Activated naive CD8-positive, alpha-beta T cell treated with anti-CD3 and anti-CD28 coated beads, Interleukin-2, amount 10 ng/mL, durations not matched to agents 7 days and 5 days (primary cell): ENCODE data around the gene JMJD1C. TPM values are rescaled to one million over a fixed set of nuclear protein-coding genes. Genes with fewer than 3 reads are reported as not detected.
"Not testable (repeated sequence)": the region's sequence is repeated elsewhere in the genome, so short reads cannot be mapped to it uniquely, and the experiment has no call there.

Source experiments
- ATAC-seq: fragments of 150-1000 bp; cut with Tn5 transposase; one replicate; pipeline ENCODE4 v1.10.0; 2021; ENCODE audit warnings: low read depth, moderate library complexity
- POLR2A ChIA-PET: fragments of 350-600 bp; sonication (Branson Sonifier 250); formaldehyde crosslinking; loops from one replicate; lab custom pipeline; 2021; ENCODE audit warnings: antibody characterized with exemption; lab: Charles Lee
- DNase-seq: peaks from one replicate; pipeline ENCODE4 v3.0.0; 2021
- H3K27ac Mint-ChIP-seq: one replicate; pipeline ENCODE4 v1.8.0; 2022; ENCODE audit warnings: mild to moderate bottlenecking, mixed read lengths
- H3K27me3 Mint-ChIP-seq: one replicate; pipeline ENCODE4 v1.8.0; 2022; ENCODE audit warnings: mild to moderate bottlenecking, moderate library complexity, mixed read lengths
- H3K36me3 Mint-ChIP-seq: one replicate; pipeline ENCODE4 v1.8.0; 2021; ENCODE audit warnings: mild to moderate bottlenecking, mixed read lengths
- H3K4me1 Mint-ChIP-seq: one replicate; pipeline ENCODE4 v1.8.0; 2021; ENCODE audit warnings: mixed read lengths
- H3K4me3 Mint-ChIP-seq: one replicate; pipeline ENCODE4 v1.8.0; 2022; ENCODE audit warnings: mild to moderate bottlenecking, moderate library complexity, mixed read lengths
- H3K9me3 Mint-ChIP-seq: one replicate; pipeline ENCODE4 v1.8.0; 2021; ENCODE audit warnings: mixed read lengths
- total RNA-seq, 2 experiments: library from RNA; stranded (reverse); gene quantifications; one replicate each; pipeline ENCODE4 v1.2.3, GENCODE V29; 2021

The JMJD1C gene
- total RNA-seq, 2 experiments from 2014 or later = 91.9 to 94.4 TPM

DNA sequence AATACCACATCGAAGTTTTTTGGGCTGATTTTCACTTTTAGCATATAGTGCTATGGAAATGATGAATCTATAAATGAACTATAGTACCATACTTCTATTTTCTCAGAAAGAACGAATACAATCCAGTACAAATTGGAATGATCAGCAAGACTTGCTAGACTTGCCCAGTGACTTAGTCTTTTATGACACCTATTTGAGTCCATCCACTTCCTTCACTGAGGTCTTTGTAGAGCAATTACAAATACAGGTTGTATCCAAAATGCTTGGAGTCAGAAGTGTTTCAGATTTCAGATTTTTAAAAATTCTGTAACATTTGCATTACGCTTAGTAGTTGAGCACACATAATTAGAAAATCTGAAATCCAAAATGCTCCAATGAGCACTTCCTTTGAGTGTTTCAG lies 228.4 kb downstream of the JMJD1C start:
- DNase-seq = no peak
- Mint-ChIP-seq H3K4me1 (peaks cover 45% of the 10 kb centered on the region), H3K4me3 (no peak overlapping the region), H3K36me3 (peaks cover 17% of the 10 kb centered on the region), H3K27me3 (no peaks in the 10 kb centered on the region), H3K9me3 (no peaks in the 10 kb centered on the region), H3K27ac (peak overlapping the region; percentile 45)
- ATAC-seq = no peak
- POLR2A ChIA-PET = interaction anchor here (2.0 kb wide), 1 partner anchor 30 kb away, joined by 7 read pairs; no protein-coding TSS in a partner anchor

DNA sequence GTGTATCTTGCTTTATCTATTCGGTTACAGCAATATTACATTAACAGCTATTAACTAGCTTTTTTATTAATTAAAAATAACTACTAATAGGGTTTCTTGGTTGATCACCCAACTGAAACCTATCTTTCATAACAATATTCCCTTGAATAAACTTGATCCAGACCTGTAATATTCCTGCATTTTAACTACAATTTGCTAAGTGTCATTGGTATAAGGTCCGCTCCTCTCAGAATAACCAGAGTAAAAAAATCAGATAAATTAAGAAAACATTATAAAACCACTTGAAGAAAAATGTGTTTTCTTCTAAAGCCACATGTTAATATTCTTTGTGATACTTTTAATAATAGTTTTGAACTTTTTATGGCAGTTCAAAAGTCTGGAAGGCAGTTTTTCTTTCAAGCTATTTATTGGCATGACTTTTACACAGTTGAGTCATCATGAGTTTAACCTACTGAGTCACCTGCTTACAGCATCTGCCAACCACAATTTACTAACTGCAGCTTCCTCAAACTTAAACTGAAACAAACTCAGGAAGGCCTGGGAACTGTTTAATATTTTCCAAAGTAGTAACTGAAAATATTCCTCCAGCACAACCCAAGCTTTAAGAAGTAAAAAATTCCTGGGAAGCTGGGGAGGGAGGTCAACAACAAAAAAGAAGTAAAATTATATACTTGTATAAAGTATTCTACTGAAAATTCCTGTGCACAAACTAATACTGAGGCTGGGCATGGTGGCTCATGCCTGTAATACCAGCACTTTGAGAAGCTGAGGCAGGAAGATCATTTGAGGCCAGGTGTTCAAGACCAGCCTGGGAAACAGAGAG lies 229.5 kb downstream of the JMJD1C start:
- Mint-ChIP-seq H3K36me3 (peaks cover 18% of the 10 kb centered on the region), H3K27ac (peak overlapping the region; percentile 64), H3K4me1 (peaks cover 39% of the 10 kb centered on the region), H3K27me3 (no peaks in the 10 kb centered on the region), H3K9me3 (no peaks in the 10 kb centered on the region), H3K4me3 (peak overlapping the region; percentile 56)
- POLR2A ChIA-PET = interaction anchor here (0.6 to 2.0 kb wide), 7 partner anchors 9 to 393 kb away, joined by 3 to 10 read pairs (median 3); partner anchors contain the start of gene REEP3
- DNase-seq (no peak), ATAC-seq (peak; percentile 84)

DNA sequence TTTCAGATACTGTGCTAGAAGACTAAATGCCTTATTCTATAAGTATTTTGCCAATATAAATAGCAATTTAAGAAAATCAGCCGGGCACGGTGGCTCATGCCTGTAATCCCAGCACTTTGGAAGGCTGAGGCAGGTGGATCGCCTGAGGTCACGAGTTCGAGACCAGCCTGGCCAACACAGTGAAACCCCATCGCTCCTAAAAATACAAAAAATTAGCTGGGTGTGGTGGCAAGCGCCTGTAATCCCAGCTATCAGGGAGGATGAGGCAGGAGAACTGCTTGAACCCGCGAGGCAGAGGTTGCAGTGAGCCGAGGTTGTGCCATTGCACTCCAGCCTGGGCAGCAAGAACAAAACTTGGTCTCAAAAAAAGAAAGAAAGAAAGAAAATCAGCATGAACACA lies 230.6 kb downstream of the JMJD1C start:
- POLR2A ChIA-PET = interaction anchor here (0.7 to 1.9 kb wide), 2 partner anchors 10 to 471 kb away, joined by 4 to 10 read pairs; no protein-coding TSS in a partner anchor
- H3K27me3 Mint-ChIP-seq, H3K9me3 Mint-ChIP-seq, DNase-seq, ATAC-seq, H3K4me3 Mint-ChIP-seq, H3K27ac Mint-ChIP-seq: not testable (repeated sequence)
- peaks cover 33% of the 10 kb centered on the region for H3K4me1 Mint-ChIP-seq
- H3K36me3 Mint-ChIP-seq = peaks cover 21% of the 10 kb centered on the region

DNA sequence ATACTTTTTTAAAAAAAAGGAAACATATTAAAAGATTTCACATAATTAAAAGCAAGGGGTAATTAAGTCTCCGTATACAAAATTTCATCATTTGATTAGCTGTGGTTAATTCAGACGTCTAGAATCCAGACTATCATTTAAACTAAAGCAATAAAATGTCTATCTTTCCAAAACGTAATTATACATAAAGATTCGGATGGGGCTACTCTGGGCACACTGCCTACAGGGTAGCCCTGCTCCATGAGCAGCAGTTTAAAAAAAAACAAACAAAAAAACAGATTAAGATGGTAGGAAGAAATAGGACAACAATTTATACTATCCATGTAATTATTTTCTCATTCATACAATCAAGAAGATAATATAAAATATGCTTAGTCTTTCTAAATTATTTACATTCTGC lies 236.6 kb downstream of the JMJD1C start:
- Mint-ChIP-seq H3K4me1 (peaks cover 33% of the 10 kb centered on the region), H3K27ac (no peak overlapping the region), H3K36me3 (peaks cover 14% of the 10 kb centered on the region), H3K27me3 (no peaks in the 10 kb centered on the region), H3K9me3 (no peaks in the 10 kb centered on the region), H3K4me3 (no peak overlapping the region)
- no peak for ATAC-seq
- no peak for DNase-seq
- POLR2A ChIA-PET = no interaction called here

DNA sequence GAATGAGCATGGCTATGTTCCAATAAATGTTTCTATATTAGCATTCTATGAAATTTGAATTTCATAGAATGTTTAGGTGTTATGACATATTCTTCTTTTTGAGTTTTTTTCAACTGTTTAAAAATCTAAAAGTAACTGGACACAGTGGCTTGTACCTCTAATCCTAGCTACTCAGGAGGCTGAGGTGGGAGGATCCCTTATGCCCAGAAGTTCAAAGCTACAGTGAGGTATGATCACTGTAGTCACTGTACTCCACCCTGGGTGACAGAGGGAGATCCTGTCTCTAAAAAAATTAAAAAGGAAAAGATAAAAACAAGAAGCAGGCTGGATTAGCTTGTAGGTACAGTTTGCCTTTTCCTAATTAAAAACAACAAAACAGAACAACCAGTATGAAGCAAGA lies 237.5 kb downstream of the JMJD1C start:
- no peak for DNase-seq
- H3K4me1 Mint-ChIP-seq = peaks cover 33% of the 10 kb centered on the region

DNA sequence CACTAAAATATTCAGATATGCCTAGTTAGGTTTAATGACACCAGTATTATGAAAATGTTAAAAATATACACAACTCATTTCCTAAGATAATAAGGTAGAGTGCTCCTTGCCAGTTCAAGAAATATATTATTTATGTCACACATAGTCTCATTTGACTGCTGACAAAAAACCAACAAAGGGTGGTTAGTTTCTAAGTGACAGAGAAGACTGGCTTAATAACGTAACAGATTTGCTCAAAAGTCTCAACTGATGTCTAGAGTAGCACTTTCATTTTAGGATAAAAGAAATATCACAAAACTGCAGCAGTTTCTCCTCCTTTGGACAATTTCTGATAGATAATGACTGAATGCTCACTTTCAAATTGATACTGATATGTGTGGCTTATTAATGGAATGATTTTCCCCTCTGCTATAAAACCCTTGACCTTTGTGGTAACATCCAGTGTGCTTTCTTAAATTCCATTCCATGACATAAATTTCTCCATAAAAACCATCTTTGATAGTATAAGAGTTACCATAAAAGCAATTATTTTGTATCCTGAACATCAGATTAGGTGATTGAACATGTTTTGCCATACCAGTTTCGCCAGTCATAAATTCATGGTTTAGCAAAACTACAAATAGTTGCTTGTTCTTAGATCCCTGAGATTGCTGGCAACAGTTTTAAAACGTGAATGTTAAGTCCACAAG lies 238.4 kb downstream of the JMJD1C start:
- H3K9me3 Mint-ChIP-seq = no peaks in the 10 kb centered on the region
- H3K4me3 Mint-ChIP-seq = peak overlapping the region; percentile 73
- POLR2A ChIA-PET = interaction anchor here (0.6 to 1.0 kb wide), 3 partner anchors 13 to 42 kb away, joined by 4 to 8 read pairs (median 6); no protein-coding TSS in a partner anchor
- H3K27ac Mint-ChIP-seq = peak overlapping the region; percentile 87
- H3K4me1 Mint-ChIP-seq = peaks cover 35% of the 10 kb centered on the region
- H3K36me3 Mint-ChIP-seq = peaks cover 15% of the 10 kb centered on the region
- no peak for DNase-seq
- ATAC-seq = peak; percentile 26
- H3K27me3 Mint-ChIP-seq = no peaks in the 10 kb centered on the region

More for the DNA sequence above, 237.5 kb downstream of the JMJD1C start:
- POLR2A ChIA-PET = interaction anchor here (1.0 kb wide), 1 partner anchor 41 kb away, joined by 8 read pairs; no protein-coding TSS in a partner anchor
- Mint-ChIP-seq H3K36me3 (peaks cover 14% of the 10 kb centered on the region), H3K9me3 (no peaks in the 10 kb centered on the region), H3K27ac (no peak overlapping the region), H3K4me3 (no peak overlapping the region), H3K27me3 (no peaks in the 10 kb centered on the region)
- ATAC-seq = no peak

DNA sequence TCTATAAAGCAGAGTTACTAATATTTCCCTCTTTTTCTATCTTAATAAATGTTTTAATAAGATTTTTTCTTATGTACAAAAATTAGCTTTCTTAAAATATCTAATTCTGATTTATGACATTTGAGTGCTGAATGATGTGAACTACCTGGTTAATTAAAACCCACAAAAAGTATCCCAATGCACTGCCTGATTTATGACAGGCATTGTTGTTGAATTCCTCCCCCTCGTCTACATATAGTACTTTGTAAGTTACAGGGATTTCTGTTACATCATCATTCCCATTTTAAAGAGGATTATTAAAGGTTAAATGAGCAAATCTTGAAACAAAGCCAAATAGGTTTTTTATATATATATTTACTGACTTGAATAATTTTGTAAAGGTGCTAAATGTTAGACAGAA lies 241.5 kb downstream of the JMJD1C start:
- no peak overlapping the region for H3K4me3 Mint-ChIP-seq
- H3K36me3 Mint-ChIP-seq = peaks cover 15% of the 10 kb centered on the region
- DNase-seq (no peak), ATAC-seq (no peak)
- no peak overlapping the region for H3K27ac Mint-ChIP-seq
- no peaks in the 10 kb centered on the region for H3K27me3 Mint-ChIP-seq
- no peaks in the 10 kb centered on the region for H3K9me3 Mint-ChIP-seq
- POLR2A ChIA-PET = interaction anchor here (2.1 kb wide), 1 partner anchor 41 kb away, joined by 18 read pairs; no protein-coding TSS in a partner anchor
- H3K4me1 Mint-ChIP-seq = peaks cover 48% of the 10 kb centered on the region

DNA sequence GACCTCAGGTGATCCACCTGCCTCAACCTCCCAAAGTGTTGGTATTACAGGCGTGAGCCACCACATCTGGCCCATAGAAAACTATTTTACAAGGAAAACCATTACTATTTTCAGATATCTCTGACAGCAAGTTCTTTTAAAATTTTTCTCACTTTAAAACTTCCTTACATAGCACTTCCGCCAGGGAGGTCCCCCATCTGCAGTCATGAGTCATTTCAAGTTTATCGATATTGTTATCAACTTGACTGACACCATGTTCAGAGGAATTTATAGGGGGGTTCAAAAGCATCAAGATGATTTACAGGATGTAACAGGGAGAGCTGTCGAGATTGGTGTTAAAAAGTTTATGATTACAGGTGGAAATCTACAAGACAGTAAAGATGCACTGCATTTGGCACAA lies 243.8 kb downstream of the JMJD1C start:
- POLR2A ChIA-PET = no interaction called here
- Mint-ChIP-seq H3K4me1 (peaks cover 48% of the 10 kb centered on the region), H3K4me3 (no peak overlapping the region), H3K27me3 (no peaks in the 10 kb centered on the region), H3K27ac (peak overlapping the region; percentile 32), H3K36me3 (peaks cover 18% of the 10 kb centered on the region), H3K9me3 (no peaks in the 10 kb centered on the region)
- no peak for ATAC-seq
- DNase-seq = no peak

DNA sequence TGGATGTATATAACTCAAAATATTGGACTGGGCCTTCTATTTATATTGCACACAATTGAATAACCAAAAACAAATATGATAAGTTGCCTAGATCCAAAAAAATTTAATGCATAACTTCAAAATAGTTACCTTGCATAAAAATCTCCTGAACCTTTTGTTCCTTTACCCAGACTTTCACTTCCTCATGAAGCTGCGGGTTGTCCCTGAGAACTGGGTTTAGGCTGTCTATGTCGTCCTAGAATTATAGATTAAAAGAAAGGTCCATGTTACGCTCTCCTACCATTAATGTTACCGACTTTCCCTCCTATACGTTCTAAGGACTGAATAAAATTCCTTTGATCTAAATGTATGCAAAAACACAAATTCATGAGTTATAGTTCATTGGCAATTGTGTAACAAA lies 246.0 kb downstream of the JMJD1C start:
- peaks cover 36% of the 10 kb centered on the region for H3K4me1 Mint-ChIP-seq
- POLR2A ChIA-PET = interaction anchor here (1.0 kb wide), 1 partner anchor 49 kb away, joined by 3 read pairs; no protein-coding TSS in a partner anchor
- ATAC-seq (no peak), DNase-seq (no peak)
- H3K9me3 Mint-ChIP-seq = no peaks in the 10 kb centered on the region
- peaks cover 18% of the 10 kb centered on the region for H3K36me3 Mint-ChIP-seq
- H3K27ac Mint-ChIP-seq = no peak overlapping the region
- no peaks in the 10 kb centered on the region for H3K27me3 Mint-ChIP-seq
- H3K4me3 Mint-ChIP-seq = no peak overlapping the region

DNA sequence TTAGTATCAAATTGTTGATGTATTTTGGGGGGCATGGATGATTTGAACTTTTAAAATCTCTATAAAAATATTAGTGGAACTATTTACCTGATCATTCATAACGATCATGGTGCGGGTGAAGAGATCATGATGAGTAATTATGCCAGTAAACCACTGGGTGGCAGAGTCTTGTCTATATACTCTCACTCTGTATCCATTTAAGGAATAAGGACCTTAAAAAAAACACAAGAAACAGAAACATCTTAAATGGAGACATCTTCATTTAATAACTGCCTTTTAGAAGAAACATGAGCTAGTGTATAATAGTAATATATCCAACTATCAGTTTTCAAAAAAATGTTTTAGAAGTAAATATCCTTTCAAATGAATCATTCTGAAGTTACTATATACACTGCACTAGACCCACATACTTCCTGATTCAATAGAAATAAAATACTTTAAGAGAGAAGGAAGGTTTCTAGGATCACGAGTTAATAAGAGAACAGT lies 248.6 kb downstream of the JMJD1C start:
- Mint-ChIP-seq H3K4me1 (peaks cover 31% of the 10 kb centered on the region), H3K36me3 (peaks cover 25% of the 10 kb centered on the region), H3K9me3 (no peaks in the 10 kb centered on the region), H3K4me3 (peak overlapping the region; percentile 14), H3K27ac (peak overlapping the region; percentile 11), H3K27me3 (no peaks in the 10 kb centered on the region)
- ATAC-seq (peak; percentile 82), DNase-seq (no peak)
- POLR2A ChIA-PET = interaction anchor here (0.8 to 0.9 kb wide), 2 partner anchors 414 to 503 kb away, joined by 3 read pairs; no protein-coding TSS in a partner anchor

DNA sequence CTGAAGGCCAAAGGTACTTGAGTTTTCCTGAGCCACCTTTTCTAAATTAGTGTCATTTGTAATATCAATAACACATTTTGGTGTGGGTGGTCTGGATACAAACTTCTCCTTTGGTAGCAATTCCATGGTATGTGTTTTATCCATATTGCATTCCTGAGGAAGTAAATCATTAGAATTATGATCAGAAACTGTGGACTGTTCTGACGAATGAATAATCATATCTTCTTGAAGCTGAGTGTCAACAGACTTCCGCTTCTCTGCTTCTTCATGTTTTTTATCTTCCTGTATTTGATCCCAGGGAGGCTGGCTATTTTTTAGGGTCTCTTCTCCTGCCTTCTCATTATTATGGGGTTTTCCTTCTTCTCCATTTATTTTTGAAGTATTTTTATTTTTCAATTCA lies 251.2 kb downstream of the JMJD1C start:
- ATAC-seq (no peak), DNase-seq (no peak)
- H3K4me1 Mint-ChIP-seq = peaks cover 32% of the 10 kb centered on the region
- H3K27me3 Mint-ChIP-seq = no peaks in the 10 kb centered on the region
- POLR2A ChIA-PET = interaction anchor here (0.5 kb wide), 1 partner anchor 12 kb away, joined by 6 read pairs; no protein-coding TSS in a partner anchor
- no peaks in the 10 kb centered on the region for H3K9me3 Mint-ChIP-seq
- no peak overlapping the region for H3K4me3 Mint-ChIP-seq
- no peak overlapping the region for H3K27ac Mint-ChIP-seq
- peaks cover 42% of the 10 kb centered on the region for H3K36me3 Mint-ChIP-seq

DNA sequence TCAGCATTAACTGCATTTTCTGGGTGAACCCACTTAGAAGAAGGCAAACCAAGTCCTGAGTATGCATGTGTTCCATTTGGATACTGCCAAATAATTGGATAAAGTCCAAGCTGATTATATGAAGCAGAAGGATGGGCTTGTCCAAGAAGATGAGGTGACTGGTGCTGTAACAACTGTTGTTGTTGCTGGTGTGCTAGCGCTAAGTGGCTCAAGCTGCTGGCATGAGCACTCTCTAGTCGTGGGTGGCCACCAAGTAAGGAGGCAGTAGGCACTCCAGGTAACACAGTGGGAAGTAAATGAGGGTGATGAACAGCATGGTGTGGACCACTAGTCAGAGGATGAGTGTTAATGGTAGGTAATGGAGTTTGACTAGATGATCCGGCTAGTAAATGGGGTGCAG lies 252.3 kb downstream of the JMJD1C start:
- no peak for DNase-seq
- no peaks in the 10 kb centered on the region for H3K27me3 Mint-ChIP-seq
- peaks cover 27% of the 10 kb centered on the region for H3K4me1 Mint-ChIP-seq
- H3K4me3 Mint-ChIP-seq = no peak overlapping the region
- no peak for ATAC-seq
- H3K9me3 Mint-ChIP-seq = no peaks in the 10 kb centered on the region
- peak overlapping the region; percentile 49 for H3K27ac Mint-ChIP-seq
- POLR2A ChIA-PET = interaction anchor here (0.6 to 0.8 kb wide), 2 partner anchors 40 to 416 kb away, joined by 3 to 4 read pairs; no protein-coding TSS in a partner anchor
- peaks cover 40% of the 10 kb centered on the region for H3K36me3 Mint-ChIP-seq
